ENCODE measurements around the gene CYP20A1.

- no peak for TF ChIP-seq CTCF (conservative IDR thresholded peaks at IDR 0.05)
- TF ChIP-seq ZFX (IDR thresholded peaks at IDR 0.05): no peak
These were observed 103.0 kb downstream of the CYP20A1 start for GRCh38 chr2:203341741-203342310.
